D721Med (cell line): ENCODE results near the gene VPS33B.

Experiments
- DNase-seq: peaks from one replicate; pipeline ENCODE4 v3.0.0; 2011; ENCODE audit warnings: low spot score; ENCODE audit not compliant: insufficient read length
- FAIRE-seq: peaks from 2 replicates; lab custom pipeline; 2011; peaks lifted over from hg19 to GRCh38; lab: Jason Lieb, UNC
- TF ChIP-seq, protein P1 (sequence below): IDR thresholded peaks from 2 replicates; pipeline ENCODE4 v1.5.1; 2012; ENCODE audit warnings: mild to moderate bottlenecking, control low read depth; ENCODE audit not compliant: insufficient read depth; ENCODE audit errors: missing control alignments

Gene VPS33B

GRCh38 chr15:90981681-90982080 lies 40.7 kb downstream of the VPS33B start:
- no peak for DNase-seq
- FAIRE-seq: no peak
- TF ChIP-seq, protein P1, sequence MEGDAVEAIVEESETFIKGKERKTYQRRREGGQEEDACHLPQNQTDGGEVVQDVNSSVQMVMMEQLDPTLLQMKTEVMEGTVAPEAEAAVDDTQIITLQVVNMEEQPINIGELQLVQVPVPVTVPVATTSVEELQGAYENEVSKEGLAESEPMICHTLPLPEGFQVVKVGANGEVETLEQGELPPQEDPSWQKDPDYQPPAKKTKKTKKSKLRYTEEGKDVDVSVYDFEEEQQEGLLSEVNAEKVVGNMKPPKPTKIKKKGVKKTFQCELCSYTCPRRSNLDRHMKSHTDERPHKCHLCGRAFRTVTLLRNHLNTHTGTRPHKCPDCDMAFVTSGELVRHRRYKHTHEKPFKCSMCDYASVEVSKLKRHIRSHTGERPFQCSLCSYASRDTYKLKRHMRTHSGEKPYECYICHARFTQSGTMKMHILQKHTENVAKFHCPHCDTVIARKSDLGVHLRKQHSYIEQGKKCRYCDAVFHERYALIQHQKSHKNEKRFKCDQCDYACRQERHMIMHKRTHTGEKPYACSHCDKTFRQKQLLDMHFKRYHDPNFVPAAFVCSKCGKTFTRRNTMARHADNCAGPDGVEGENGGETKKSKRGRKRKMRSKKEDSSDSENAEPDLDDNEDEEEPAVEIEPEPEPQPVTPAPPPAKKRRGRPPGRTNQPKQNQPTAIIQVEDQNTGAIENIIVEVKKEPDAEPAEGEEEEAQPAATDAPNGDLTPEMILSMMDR: no peak

DNA sequence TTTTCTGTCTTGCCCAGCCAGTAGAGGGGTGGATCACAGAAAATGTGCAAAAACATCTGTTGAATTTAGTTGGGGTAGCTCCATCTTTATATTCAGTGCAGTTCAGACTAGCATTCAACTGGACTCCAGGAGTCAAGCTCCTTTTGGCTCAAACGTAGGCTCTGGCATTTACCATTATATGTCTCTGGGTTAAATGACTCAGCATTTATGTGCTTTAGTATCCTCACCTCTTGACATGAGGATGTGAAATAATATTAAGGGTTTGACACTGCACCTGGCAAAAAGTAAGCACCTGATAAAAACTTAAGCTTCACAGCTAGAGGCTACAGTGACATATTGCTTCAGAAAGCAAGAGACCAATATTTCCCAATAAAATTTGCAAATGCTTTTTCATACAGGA lies 42.8 kb downstream of the VPS33B start:
- DNase-seq (no peak), FAIRE-seq (no peak)
- TF ChIP-seq, protein P1: no peak

DNA sequence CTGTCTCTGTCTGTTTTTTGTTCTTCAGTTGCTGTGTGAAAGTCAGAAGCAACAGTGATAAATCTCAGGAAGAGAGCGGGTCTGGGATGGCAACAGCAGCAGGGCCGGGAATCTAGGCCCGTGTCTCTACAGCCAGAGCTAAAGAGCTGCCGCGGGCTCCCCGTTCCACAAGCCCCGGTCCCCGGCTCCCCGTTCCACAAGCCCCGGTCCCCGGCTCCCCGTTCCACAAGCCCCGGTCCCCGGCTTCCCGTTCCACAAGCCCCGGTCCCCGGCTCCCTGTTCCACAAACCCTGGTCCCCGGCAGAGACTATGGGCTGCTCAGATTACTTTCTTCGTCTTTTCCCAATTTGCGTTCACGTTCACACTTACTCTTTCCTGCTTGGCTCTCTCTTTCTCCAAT lies 48.2 kb downstream of the VPS33B start:
- no peak for DNase-seq
- FAIRE-seq: no peak
- TF ChIP-seq, protein P1: no peak

- FAIRE-seq (no peak), DNase-seq (no peak)
- TF ChIP-seq, protein P1: no peak
These were observed 50.3 kb downstream of the VPS33B start for GRCh38 chr15:90972133-90972532.

- TF ChIP-seq, protein P1: no peak
- no peak for FAIRE-seq
- no peak for DNase-seq
These were observed 52.1 kb downstream of the VPS33B start for GRCh38 chr15:90970274-90970673.

DNA sequence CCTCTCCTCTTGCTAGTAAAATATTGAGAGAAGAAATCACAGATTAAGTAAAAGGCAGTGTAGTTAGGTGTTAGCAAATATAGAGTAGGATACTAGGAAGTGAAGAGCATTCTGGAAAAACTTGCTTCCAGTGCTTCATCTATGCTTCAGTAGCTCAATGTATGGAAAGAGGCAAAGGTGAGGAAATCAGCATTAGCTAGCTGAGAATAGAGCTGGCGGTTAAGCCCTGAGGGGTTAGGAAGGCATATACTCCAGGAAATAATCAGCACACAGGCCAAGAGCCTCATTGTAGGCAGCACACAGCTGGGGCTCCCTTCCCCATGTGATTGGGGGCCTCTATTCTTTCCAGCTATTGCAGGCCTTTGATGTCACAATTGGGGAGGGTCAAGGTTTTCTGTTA lies 54.0 kb downstream of the VPS33B start:
- TF ChIP-seq, protein P1: no peak
- no peak for DNase-seq
- no peak for FAIRE-seq

DNA sequence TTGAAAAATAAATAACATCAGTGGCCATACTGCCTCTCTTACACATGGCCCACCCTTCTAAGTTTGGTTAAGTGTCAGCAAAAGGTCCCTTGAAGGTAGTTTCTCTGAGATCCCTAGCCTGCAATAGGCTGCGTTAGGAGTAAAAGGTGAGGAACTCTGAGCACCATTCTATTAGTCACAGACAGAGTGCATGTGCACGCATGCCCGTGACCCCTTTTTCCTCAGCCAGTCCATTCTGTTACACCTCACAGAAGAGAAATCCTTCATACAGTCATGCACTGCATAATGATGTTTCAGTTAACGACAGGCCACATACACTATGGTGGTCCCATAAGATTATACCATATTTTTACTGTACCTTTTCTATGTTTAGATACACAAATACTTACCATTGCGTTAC lies 55.2 kb downstream of the VPS33B start:
- FAIRE-seq (no peak), DNase-seq (no peak)
- TF ChIP-seq, protein P1: no peak
